HG02763 (cell line): ENCODE measurements around the gene ZDHHC18.
A peak's percentile ranks its signal among the peaks of the same experiment; 100 is the strongest.
"Not testable (repeated sequence)": the region's sequence is repeated elsewhere in the genome, so short reads cannot be mapped to it uniquely, and the experiment has no call there.

Experiments used
- ATAC-seq: cut with Tn5 transposase; IDR thresholded peaks from one replicate; pipeline ENCODE4 v1.9.1; 2021; ENCODE audit warnings: mild to moderate bottlenecking, moderate library complexity; ENCODE audit not compliant: unreplicated experiment

The ZDHHC18 gene

DNA sequence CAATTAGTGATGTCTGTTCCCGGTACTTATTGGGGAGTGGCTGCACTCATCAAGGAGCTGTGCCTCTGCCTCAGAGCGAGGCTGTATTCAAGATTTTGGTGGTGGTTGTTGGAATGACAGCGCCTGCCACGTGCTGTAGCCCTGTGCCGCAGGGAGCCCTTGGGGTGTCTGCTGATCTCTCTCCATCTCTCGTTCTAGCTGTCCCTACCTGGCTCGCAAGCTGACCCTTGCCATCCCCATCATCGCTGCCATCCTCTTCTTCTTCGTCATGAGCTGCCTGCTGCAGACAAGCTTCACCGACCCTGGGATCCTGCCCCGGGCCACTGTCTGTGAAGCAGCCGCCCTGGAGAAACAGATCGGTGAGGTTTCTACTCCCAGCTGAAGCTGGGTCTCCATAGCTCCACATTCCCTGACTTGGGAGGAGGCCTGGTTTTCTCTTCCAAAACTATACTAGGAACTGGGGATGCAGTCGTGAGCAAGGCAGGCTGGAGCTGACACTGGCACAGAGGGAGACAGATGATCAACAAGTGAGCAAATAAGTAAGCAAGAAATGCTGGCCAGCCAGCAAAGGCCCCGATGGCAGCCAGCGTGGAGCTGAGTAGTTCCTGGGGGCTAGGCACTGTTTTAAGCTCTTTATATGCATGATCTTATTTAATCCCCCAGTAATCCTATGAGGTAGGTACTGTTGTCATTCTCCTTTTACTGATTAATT lies 5.9 kb downstream of the ZDHHC18 start:
- ATAC-seq, result no peak

DNA sequence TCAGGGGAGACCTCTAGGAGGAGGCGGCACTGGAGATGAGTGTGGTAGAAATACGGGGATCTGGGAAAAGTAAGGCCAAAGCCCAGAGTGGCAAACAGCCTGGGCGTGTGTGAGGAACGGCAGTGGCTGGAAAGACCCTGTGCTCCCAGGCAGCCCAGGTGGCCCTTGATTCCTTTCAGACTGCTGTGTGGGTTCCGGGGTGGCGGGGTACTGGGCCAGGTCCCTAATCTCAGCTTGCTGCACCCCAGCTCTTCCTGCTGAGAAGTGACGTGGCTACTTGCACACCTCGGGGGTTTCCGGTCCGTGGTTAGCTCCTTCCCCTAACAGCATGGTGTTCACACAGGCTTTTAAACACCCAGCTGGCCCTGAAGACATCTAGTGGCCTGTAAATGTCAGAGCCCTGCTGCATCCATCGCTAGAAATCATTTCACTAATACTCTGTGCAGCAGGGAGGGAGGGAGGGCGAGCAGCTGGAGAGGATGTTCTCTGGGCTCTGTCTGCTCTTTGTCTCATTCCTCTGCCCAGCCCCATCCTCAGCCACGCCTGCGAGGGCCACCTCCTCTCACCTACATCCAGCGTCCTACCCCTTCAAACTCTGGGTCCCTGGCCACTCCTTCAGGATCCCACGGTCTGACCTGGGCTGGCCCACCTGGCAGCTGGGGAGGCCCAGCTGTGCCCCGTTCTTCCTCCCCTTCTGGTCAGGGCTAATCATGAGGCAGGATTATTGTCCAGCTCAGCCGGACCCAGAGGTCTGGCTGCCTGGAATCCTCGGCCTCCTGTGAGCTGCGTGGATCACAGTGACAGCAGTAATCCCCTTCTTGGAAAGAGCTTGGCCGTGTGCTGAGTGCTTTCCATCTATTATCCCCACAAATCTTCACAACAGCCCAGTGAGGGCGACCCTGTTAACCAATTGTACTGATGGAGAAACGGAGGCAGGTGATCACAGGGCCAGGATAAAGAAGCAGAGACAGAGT lies 7.2 kb downstream of the ZDHHC18 start:
- peak; percentile 77 for ATAC-seq

DNA sequence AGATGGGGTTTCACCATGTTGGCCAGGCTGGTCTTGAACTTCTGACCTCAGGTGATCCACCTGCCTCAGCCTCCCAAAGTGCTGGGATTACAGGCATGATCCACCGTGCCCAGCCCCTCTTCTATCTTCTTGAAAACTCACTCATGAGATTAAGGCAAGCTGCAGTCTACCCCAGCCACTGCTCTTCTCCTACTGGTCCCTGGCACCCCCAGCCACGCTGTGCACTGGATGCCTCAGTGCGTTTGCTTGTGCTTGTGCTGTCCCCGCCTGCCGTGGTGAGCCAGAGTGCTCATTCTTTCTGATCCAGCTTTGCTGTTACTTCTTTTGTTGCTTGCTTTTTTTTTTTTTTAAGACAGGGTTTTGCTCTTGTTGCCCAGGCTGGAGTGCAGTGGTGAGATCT lies 11.2 kb downstream of the ZDHHC18 start:
- not testable (repeated sequence) for ATAC-seq

DNA sequence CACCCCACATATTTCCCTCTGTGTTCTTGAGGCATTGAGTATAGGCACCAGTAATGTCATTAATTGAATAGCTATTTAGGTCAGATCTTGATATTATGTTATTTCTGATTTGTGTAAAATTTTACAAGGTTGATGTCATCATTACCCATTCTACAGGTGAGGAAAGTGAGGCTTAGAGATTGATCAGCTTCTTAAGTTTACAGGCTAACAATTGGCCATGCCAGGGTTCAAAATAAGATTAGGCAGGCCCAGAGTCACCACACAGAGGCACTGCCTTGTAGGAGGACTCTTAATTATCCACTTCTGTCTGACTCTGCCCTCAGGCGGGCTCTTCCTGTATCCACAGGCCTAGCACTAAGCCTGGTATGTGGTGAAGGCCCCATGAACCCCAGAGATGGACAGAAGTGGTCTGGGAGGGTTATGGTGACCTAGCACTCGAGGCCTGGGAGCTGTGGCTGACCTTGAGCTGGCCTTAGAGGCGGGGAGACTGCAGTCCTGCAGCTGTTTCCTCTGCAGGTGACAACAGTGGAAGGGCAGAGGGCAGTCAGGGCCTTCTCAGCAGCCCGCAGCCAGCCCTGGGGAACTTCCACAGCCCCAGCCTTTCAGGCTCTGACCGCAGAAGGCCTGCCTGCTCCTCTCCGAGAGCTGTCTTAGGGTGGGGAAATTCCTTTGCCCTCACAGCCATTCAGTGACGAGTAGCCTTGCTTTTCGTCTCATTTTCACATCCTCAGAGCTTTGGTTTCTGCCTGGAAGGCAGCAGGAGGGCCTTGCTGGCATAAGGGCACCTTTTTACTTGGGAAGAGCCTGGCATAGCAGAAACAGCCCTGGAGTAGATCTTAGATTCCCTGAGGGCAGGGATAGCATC lies 12.2 kb downstream of the ZDHHC18 start:
- ATAC-seq, result peak; percentile 83

DNA sequence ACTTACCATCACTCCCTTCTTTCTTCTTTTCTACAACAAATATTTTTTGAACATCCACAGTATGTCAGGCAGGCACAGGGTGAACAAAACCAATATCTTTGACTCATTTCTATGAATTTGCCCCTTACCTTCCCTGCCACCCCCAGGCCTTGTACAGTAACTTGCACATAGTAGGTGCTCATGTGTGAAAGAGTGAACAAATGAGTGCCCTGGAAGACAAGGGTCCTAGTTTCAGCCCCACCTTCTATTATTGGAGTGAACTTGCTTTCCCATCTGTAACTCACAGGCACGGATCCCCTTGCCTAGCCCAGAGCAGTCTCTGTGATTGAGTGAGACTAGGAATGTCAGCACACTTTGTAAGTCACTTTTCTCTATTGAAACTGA lies 12.8 kb downstream of the ZDHHC18 start:
- no peak for ATAC-seq

DNA sequence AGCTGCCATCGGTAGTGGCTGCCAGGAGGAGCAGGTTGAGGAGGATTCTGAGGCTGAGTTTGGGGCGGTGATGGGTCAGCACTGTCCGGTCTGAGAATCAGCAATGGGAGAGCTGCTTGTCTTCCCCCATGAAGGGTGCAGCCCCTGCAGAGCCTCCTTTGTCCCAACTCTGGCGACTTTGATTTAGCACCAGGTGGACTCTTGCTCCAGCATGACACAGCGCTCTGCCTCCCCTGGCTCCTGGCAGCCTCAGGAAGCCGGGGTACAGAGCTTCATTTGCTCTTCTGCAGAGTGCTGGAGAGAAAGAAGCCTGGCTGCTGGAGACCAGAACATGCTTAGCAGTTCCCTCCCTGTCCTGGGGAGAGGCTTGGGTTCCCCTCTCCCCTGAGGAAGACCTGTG lies 13.3 kb downstream of the ZDHHC18 start:
- ATAC-seq, result no peak

DNA sequence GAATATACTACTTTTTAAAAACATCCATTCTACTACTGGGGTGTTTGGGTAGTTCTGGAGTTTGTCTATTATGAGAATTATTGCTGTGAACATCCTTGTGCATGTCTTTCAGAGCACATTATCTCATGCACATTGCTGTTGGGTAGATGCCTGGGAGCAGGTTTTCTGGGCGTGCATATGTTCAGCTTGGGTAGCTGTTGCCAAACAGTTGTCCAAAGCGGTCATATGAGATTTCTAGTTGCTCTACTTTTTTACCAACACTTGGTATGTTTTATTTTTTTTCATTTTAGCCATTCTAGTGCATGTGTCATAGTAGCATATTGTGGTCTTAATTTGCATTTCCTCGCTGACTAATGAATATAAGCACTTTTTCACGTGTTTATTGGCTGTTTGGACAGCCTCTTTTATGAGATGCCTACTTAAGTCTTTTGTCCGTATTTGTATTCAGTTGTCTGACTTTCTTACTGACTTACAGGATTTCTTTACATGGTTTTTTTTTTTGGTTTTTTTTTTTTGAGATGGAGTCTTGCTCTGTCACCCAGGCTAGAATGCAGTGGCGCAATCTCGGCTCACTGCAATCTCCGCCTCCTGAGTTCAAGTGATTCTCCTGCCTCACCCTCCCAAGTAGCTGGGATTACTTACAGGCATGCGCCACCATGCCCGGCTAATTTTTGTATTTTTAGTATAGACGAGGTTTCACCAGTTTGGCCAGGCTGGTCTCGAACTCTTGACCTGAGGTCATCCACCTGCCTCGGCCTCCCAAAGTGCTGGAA lies 18.1 kb downstream of the ZDHHC18 start:
- ATAC-seq, result no peak

DNA sequence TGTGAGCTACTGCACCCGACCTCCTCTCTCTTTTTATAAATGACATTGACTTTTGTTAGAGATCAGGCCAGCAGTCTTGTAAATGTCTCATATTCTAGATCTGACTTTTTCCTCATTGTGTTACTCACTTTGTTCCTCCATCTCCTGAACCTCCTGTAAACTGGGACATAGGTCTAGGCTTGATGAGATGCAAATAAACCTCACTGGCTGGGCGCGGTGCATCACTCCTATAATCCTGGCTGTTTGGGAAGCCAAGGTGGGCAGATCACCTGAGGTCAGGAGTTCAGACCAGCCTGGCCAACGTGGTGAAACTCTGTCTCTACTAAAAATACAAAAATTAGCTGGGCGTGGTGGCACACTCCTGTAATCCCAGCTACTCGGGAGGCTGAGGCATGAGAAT lies 21.3 kb downstream of the ZDHHC18 start:
- not testable (repeated sequence) for ATAC-seq

DNA sequence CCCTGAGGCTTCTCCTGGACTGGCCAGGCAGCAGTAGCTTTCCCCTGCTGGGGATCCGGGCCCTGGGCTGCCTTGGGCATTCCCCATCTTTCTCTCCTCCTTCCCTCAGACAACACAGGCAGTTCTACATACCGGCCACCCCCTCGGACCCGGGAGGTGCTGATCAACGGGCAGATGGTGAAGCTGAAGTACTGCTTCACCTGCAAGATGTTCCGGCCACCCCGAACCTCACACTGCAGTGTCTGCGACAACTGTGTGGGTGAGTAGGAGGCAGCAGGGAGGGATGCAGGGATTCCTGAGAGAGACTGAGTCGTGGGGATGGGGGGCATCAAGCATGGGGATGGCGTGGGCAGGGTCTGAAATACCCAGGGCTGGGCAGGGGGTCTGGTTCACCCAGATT lies 22.0 kb downstream of the ZDHHC18 start:
- no peak for ATAC-seq

DNA sequence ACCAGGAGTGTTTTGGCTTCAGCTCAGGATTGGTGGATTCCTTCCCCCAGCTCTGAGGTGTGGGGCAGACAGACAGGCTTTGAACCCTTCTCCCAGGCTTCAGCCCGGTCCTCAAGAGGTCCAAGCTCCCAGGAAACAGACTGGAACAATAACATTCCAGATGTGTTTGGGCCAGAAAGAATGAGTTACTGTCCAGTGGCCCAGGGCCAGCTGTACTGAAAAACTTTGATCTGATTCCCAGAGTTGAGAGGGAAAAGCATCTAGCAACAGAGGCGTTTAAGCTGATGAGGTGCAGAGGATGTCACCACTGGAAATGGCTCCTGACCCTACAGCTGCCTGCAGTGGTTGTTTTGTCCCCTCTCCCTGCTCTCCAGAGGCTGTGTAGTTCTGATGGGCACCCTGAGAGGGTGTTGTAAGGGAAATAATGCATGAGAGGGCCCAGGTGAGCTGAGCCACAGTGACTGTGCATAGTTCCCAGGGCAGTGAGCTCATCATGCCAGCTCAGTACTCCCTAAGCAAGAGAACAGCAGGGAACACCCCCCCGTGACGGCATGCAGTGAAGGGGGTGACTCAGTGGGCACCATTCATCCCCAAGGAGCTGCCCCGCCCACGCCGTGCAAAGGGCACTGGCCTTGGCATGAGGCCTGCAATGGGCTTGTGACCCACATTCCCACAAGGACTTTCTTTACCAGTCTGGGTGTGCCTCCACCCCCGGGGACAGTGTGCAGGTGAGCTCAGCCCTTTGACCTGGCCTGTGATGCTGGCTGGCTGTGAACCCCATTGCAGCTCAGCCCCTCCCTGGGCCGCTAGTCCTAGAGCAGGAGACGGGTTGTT lies 22.7 kb downstream of the ZDHHC18 start:
- no peak for ATAC-seq

DNA sequence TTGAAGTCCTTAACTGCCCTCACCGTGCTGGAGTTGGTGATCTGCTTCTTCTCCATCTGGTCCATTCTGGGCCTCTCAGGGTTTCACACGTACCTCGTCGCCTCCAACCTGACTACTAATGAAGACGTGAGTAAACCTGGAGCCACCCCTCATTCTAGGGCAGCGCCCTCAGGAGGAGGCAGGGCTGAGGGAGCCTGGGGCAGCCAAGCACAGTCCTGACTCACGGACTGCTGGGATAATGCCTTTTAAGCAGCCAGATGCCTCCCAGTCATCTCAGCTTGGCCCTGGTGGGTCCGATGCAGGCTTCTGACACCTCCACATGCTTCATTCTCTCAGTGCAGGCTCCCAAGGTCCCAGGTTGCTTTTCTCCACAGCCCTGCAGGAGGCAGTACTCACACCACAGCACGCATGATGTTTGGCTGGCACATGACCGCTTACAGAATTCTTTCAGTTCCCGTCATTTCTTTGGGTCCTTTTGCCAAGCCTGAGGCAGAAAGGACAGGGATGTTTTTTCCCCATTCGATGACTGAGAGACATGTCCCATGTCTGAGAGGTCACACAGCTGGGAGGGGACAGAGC lies 24.7 kb downstream of the ZDHHC18 start:
- ATAC-seq, result no peak

DNA sequence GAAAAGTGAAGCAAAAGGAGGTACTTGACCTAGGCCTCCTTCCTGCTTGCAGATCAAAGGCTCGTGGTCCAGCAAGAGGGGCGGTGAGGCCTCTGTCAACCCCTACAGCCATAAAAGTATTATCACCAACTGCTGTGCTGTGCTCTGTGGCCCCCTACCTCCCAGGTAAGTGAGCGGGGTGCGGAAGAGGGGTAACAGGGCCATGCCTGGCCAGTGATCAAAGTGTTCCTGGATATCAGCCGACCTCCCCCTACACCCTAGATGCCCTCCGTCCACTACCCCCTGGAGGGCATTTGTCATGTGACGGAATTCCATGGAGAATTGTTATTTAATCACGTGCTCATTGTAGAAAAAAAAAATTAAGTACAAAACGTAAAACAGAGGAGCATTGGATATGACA lies 26.2 kb downstream of the ZDHHC18 start:
- ATAC-seq, result no peak

DNA sequence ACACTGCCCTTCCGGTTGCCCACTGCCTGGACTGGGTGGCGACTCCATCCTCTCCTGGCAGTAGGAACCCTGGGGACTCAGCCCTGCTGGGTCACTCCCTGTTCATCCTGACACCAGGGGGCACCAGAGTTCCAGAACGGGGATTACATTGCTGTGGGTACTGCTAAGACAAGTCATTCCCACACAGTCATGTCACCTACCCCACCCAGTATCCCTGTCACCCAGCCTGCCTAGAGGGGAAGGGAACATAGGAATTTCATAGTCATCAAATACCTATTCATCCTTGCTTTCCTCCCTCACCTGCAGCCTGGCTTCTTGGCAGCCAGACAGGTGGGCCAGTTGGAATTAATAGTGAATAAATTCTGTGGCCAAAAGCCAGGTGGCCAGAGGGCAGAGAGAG lies 26.7 kb downstream of the ZDHHC18 start:
- no peak for ATAC-seq

DNA sequence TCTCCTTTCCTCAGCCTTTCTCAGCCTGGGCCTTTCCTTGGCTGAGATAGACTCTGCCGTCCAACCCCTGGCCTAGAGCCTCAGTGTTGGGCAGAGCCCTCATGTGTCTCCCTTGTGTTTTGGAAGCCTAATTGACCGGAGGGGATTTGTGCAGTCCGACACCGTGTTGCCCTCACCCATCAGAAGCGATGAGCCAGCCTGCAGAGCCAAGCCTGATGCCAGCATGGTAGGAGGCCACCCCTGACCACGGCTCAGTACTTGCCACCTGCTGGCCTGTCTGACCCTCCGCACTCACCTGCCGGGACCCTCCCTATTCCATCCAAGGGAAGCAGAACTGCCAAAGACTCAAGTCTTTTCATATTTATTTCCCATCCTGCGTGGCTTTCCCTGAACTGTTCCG lies 27.1 kb downstream of the ZDHHC18 start:
- ATAC-seq, result no peak

DNA sequence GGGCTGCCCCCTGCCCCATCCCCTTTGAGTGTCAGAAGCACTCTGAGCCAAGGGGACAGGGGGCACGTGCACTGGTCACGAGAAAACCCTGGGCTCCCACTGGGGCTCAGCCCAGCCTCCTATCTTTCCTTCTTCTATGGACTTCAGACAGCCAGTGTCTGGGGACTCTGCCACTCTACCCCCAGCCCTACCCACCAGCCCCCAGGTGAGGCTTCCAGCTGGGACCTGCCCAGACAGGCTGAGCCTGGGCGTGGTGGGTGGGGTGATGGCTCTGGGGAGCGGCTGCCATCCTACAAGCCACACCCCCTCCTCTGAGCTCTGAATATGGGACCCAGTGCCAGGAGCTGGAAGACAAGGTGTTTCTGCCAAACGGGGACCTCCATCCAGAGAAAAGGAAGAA lies 28.4 kb downstream of the ZDHHC18 start:
- ATAC-seq, result no peak

DNA sequence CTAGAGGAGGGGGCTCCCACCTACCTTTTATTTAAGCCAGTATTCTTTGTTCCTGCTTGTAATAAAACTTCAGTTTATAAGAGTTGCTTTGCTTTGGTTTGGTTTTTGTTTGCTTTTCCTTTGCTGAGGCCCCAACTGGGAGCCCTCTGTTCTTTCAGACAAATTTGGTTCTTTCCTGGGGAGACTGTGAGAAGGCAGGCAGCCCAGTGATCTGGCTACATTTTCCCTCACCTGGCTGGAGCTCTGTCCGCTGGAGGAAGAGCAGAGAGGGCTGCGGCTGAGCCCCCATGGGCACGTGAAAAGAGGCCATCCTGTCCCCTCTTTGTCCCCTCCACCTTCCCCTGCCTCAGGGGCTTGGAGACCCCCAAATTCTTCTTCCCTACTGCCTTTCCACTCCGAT lies 29.1 kb downstream of the ZDHHC18 start:
- no peak for ATAC-seq

DNA sequence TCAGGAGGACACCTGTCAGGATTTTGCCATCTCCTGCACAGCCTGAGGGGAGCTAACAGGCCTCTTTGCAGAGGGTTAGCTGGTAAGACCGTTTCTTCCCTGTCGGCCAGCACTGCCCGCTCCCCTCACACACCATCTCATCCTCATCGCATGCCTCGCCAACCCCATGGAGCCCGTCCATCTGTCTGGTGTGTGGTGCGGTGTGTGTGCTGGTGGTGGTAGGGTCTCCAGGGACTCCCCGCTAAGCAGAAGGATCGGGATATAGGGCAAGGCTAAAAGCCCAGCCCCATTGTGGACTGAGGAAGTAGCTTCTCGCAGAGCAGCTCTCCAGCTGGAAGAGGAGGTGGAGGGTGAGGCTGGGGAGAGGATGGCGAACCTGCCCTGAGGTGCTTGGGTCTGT lies 29.7 kb downstream of the ZDHHC18 start:
- ATAC-seq, result no peak

DNA sequence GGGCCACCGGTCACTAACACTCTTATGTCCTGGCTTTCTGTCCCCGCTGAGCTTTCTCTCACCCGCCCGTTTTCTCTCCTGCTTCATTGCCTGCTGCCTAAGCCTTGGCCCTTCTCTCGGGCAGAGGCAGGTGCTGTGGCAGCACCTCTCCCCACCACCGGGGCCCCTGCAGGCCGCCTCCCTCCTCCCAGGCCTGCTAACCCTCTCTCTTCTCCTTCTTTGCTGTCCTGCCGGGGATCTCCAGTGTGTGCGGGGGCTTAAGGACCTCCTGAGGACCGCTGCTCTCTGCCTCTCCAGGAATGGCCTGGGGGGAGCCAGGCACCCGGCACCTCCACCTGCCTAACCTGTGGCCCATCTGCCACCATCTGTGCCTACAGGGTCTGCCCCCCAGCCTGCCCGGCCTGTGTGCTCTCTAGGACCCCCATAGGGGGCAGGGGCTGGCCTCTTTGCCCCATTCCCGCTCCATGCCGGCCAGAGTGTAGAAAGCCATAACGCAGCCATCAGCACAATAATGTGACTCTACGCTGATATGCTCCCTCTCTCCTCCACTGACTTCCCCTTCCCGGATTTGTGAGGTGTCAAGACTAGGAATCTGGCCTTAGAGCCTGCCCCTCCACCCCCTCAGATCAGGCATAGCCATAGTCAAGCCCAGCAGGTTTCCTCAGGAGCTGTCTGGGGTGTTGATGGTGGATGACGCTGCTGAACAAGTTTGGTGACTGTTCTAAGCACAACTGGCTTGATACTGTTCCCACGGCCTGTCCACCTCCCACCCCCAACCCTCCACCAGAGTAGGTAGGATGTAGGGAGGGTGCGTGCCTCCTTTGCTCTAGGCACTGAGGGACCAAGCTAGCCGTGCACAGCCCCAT lies 30.3 kb downstream of the ZDHHC18 start:
- no peak for ATAC-seq
